ENCODE data around the gene STKLD1.

STKLD1 gene

DNA sequence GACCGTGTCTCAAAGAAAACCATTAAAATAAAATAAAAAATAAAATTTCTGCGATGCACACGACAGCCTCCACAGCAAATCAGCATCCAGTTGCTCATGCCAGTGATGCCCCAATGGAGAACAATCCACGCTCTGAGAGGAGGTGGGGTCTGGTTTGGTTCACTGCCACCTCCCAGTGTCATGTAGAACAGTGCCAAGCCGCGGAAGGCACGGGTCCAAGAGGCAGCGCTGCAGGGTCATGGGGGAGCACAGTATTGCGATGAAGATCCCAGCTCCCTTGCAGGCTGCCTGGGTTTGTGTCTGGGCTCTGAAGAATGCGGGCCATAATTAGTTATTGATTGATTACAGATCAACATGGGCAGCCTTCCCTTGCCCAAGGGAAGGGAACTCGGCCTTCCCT lies 77.5 kb downstream of the STKLD1 start:
- no peaks in the 10 kb centered on the region for H3K4me1 ChIP-seq (ENCODE audit: control insufficient read depth, insufficient read depth, low read length)
- H3K36me3 ChIP-seq (ENCODE audit: control insufficient read depth, insufficient read depth, low read length, severe bottlenecking) = no peaks in the 10 kb centered on the region
- no peak for DNase-seq (ENCODE audit: low read depth)
- no peak overlapping the region for H3K4me3 ChIP-seq (ENCODE audit: low read length)
- H3K27me3 ChIP-seq (replicated peaks; ENCODE audit: control insufficient read depth, insufficient read depth, low read length) = peaks cover 4% of the 10 kb centered on the region
- no peaks in the 10 kb centered on the region for H3K9me3 ChIP-seq (ENCODE audit: control insufficient read depth, low read length)
- H3K9ac ChIP-seq (ENCODE audit: low read length) = no peak overlapping the region

DNA sequence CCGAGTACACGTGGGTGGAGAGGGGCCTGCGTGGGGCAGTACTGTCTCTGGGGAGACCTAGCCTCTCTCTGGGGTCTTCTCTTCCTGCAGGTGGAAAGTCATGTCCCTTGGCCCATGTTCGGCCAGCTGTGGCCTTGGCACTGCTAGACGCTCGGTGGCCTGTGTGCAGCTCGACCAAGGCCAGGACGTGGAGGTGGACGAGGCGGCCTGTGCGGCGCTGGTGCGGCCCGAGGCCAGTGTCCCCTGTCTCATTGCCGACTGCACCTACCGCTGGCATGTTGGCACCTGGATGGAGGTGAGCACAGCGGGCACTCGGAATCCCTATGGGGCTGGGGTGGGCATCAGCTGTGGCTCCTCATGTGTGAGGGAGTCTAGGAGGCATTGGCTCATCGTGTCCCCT lies 78.2 kb downstream of the STKLD1 start:
- peaks cover 5% of the 10 kb centered on the region for H3K4me1 ChIP-seq (ENCODE audit: control insufficient read depth, insufficient read depth, low read length)
- no peak overlapping the region for H3K9ac ChIP-seq (ENCODE audit: low read length)
- H3K4me3 ChIP-seq (ENCODE audit: low read length) = no peak overlapping the region
- H3K36me3 ChIP-seq (ENCODE audit: control insufficient read depth, insufficient read depth, low read length, severe bottlenecking) = no peaks in the 10 kb centered on the region
- no peaks in the 10 kb centered on the region for H3K9me3 ChIP-seq (ENCODE audit: control insufficient read depth, low read length)
- peaks cover 4% of the 10 kb centered on the region for H3K27me3 ChIP-seq (replicated peaks; ENCODE audit: control insufficient read depth, insufficient read depth, low read length)
- DNase-seq (ENCODE audit: low read depth) = no peak

DNA sequence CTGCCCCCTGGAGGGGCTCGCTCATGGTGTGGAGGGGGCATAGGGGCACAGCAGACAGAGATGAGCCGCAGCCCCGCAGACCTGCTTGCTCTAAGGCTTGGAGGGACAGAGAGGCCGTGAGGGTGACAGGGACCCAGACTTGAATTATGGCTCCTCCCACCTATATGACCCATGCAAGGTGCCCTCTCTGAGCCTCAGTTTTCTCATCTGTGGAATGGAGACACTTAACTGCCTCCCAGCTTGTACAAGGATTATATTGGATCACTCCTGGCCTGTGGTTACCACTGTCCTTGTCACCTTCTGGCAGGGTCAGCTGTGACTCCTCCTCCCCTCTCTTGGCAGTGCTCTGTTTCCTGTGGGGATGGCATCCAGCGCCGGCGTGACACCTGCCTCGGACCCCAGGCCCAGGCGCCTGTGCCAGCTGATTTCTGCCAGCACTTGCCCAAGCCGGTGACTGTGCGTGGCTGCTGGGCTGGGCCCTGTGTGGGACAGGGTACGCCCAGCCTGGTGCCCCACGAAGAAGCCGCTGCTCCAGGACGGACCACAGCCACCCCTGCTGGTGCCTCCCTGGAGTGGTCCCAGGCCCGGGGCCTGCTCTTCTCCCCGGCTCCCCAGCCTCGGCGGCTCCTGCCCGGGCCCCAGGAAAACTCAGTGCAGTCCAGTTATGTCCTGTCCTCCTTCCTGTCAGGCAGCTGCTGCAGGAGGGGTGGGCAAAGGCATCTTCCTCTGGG lies 78.9 kb downstream of the STKLD1 start:
- no peak overlapping the region for H3K9ac ChIP-seq (ENCODE audit: low read length)
- peaks cover 4% of the 10 kb centered on the region for H3K27me3 ChIP-seq (replicated peaks; ENCODE audit: control insufficient read depth, insufficient read depth, low read length)
- H3K9me3 ChIP-seq (ENCODE audit: control insufficient read depth, low read length) = no peaks in the 10 kb centered on the region
- no peak overlapping the region for H3K4me3 ChIP-seq (ENCODE audit: low read length)
- peaks cover 5% of the 10 kb centered on the region for H3K4me1 ChIP-seq (ENCODE audit: control insufficient read depth, insufficient read depth, low read length)
- no peak for DNase-seq (ENCODE audit: low read depth)
- no peaks in the 10 kb centered on the region for H3K36me3 ChIP-seq (ENCODE audit: control insufficient read depth, insufficient read depth, low read length, severe bottlenecking)

All from adipocyte (in vitro differentiated cells).